ENCODE results near the gene MYH13.

- TF ChIP-seq CTCF (IDR thresholded peaks at IDR 0.05): no peak
- TF ChIP-seq EP300 (IDR thresholded peaks at IDR 0.05): no peak
- TF ChIP-seq POLR2A (IDR thresholded peaks at IDR 0.05): no peak
These were observed 23.4 kb downstream of the MYH13 start for GRCh38 chr17:10349403-10349802.
